GM21526 (cell line): Measurements from ENCODE around the gene LBH.

Source experiments
- ATAC-seq: cut with Tn5 transposase; IDR thresholded peaks from one replicate; pipeline ENCODE4 v1.9.1; 2021; ENCODE audit warnings: moderate library complexity; ENCODE audit not compliant: unreplicated experiment, low FRiP score

LBH gene

GRCh38 chr2:30270166-30270565 lies 38.8 kb downstream of the LBH start:
- ATAC-seq = no peak

GRCh38 chr2:30271301-30271700 lies 40.0 kb downstream of the LBH start:
- no peak for ATAC-seq

- ATAC-seq = no peak
These were observed 41.0 kb downstream of the LBH start for GRCh38 chr2:30272286-30272685.

- ATAC-seq = no peak
These were observed 41.6 kb downstream of the LBH start for GRCh38 chr2:30272761-30273573.

- ATAC-seq = no peak
These were observed 42.2 kb downstream of the LBH start for GRCh38 chr2:30273574-30273929.

GRCh38 chr2:30275256-30275655 lies 43.9 kb downstream of the LBH start:
- ATAC-seq = no peak

- ATAC-seq = no peak
These were observed 45.1 kb downstream of the LBH start for GRCh38 chr2:30276455-30276911.

- ATAC-seq = no peak
These were observed 46.2 kb downstream of the LBH start for GRCh38 chr2:30277582-30277981.

- no peak for ATAC-seq
These were observed 47.1 kb downstream of the LBH start for GRCh38 chr2:30278419-30278818.

GRCh38 chr2:30280596-30281434 lies 49.5 kb downstream of the LBH start:
- no peak for ATAC-seq

- ATAC-seq = no peak
These were observed 50.7 kb downstream of the LBH start for GRCh38 chr2:30282081-30282480.

- ATAC-seq = no peak
These were observed 51.4 kb downstream of the LBH start for GRCh38 chr2:30282721-30283120.

- ATAC-seq = no peak
These were observed 52.7 kb downstream of the LBH start for GRCh38 chr2:30283931-30284565.

GRCh38 chr2:30285758-30286157 lies 54.4 kb downstream of the LBH start:
- ATAC-seq = no peak

- ATAC-seq = no peak
These were observed 56.0 kb downstream of the LBH start for GRCh38 chr2:30287190-30287840.

GRCh38 chr2:30287857-30288513 lies 56.7 kb downstream of the LBH start:
- peak; percentile 58 for ATAC-seq

GRCh38 chr2:30288561-30288960 lies 57.2 kb downstream of the LBH start:
- ATAC-seq = no peak

- no peak for ATAC-seq
These were observed 62.1 kb downstream of the LBH start for GRCh38 chr2:30293303-30293921.

- no peak for ATAC-seq
These were observed 62.8 kb downstream of the LBH start for GRCh38 chr2:30294133-30294532.

GRCh38 chr2:30296496-30296895 lies 65.2 kb downstream of the LBH start:
- no peak for ATAC-seq
